Endothelial cell (in vitro differentiated cells): ENCODE measurements around the gene PTPRD. TPM values are rescaled to one million over a fixed set of nuclear protein-coding genes. Genes with fewer than 3 reads are reported as not detected.

Experiments used
- DNase-seq: peaks from one replicate; pipeline ENCODE4 v3.0.0; 2021; ENCODE audit warnings: low spot score
- H3K27ac Mint-ChIP-seq: one replicate; pipeline ENCODE4 v1.8.0; 2021; ENCODE audit warnings: mixed read lengths, inconsistent platforms; ENCODE audit not compliant: unreplicated experiment
- H3K27me3 Mint-ChIP-seq: one replicate; pipeline ENCODE4 v1.8.0; 2021; ENCODE audit warnings: mild to moderate bottlenecking, moderate library complexity, mixed read lengths, inconsistent platforms; ENCODE audit not compliant: unreplicated experiment
- H3K36me3 Mint-ChIP-seq: one replicate; pipeline ENCODE4 v1.8.0; 2021; ENCODE audit warnings: mild to moderate bottlenecking, low read depth, mixed read lengths, inconsistent platforms; ENCODE audit not compliant: unreplicated experiment
- H3K4me1 Mint-ChIP-seq: one replicate; pipeline ENCODE4 v1.8.0; 2021; ENCODE audit warnings: mild to moderate bottlenecking, mixed read lengths, inconsistent platforms; ENCODE audit not compliant: unreplicated experiment
- H3K4me3 Mint-ChIP-seq: one replicate; pipeline ENCODE4 v1.8.0; 2021; ENCODE audit warnings: mild to moderate bottlenecking, mixed read lengths, inconsistent platforms; ENCODE audit not compliant: unreplicated experiment
- H3K9me3 Mint-ChIP-seq: one replicate; pipeline ENCODE4 v1.8.0; 2021; ENCODE audit warnings: mixed read lengths, inconsistent platforms; ENCODE audit not compliant: unreplicated experiment
- total RNA-seq: library from RNA; stranded (reverse); fragmentation: NEBNext Ultra II Directional; extraction: Animal tissue kit (Norgen Biotek cat#: 25700); gene quantifications from one replicate; pipeline ENCODE4 v1.2.1, GENCODE V29; 2021; ENCODE audit not compliant: unreplicated experiment
- TF ChIP-seq, protein P1 (sequence below): fragments of 200-600 bp; sonication (generic); IDR thresholded peaks from one replicate; pipeline ENCODE4 v1.5.0; 2021; ENCODE audit warnings: antibody characterized with exemption; ENCODE audit not compliant: unreplicated experiment

PTPRD gene
- total RNA-seq, 1 donor from 2014 or later, result 47.8 TPM

DNA sequence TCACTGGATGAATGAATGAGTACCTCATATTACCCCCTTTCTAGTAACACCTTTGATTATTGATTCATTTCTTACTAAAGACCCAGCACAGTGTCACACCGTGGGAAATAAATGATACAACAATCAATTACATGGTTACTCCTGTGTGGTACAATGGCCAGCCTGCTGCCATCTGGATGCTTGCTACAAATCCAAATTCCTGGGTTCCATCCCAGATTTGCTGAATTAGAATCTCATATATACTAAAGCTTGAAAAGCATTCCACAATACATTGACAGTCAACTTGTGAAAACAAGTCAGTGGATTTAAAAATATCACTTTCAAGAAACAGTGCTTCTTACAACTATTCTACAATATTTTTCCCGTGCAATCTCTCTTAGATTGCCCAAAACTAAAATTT lies 989.3 kb downstream of the PTPRD start:
- H3K27me3 Mint-ChIP-seq, result no peaks in the 10 kb centered on the region
- H3K9me3 Mint-ChIP-seq, result no peaks in the 10 kb centered on the region
- H3K4me3 Mint-ChIP-seq, result no peak overlapping the region
- DNase-seq, result no peak
- TF ChIP-seq, protein P1, sequence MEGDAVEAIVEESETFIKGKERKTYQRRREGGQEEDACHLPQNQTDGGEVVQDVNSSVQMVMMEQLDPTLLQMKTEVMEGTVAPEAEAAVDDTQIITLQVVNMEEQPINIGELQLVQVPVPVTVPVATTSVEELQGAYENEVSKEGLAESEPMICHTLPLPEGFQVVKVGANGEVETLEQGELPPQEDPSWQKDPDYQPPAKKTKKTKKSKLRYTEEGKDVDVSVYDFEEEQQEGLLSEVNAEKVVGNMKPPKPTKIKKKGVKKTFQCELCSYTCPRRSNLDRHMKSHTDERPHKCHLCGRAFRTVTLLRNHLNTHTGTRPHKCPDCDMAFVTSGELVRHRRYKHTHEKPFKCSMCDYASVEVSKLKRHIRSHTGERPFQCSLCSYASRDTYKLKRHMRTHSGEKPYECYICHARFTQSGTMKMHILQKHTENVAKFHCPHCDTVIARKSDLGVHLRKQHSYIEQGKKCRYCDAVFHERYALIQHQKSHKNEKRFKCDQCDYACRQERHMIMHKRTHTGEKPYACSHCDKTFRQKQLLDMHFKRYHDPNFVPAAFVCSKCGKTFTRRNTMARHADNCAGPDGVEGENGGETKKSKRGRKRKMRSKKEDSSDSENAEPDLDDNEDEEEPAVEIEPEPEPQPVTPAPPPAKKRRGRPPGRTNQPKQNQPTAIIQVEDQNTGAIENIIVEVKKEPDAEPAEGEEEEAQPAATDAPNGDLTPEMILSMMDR, result no peak
- no peaks in the 10 kb centered on the region for H3K4me1 Mint-ChIP-seq
- no peaks in the 10 kb centered on the region for H3K36me3 Mint-ChIP-seq
- no peak overlapping the region for H3K27ac Mint-ChIP-seq

DNA sequence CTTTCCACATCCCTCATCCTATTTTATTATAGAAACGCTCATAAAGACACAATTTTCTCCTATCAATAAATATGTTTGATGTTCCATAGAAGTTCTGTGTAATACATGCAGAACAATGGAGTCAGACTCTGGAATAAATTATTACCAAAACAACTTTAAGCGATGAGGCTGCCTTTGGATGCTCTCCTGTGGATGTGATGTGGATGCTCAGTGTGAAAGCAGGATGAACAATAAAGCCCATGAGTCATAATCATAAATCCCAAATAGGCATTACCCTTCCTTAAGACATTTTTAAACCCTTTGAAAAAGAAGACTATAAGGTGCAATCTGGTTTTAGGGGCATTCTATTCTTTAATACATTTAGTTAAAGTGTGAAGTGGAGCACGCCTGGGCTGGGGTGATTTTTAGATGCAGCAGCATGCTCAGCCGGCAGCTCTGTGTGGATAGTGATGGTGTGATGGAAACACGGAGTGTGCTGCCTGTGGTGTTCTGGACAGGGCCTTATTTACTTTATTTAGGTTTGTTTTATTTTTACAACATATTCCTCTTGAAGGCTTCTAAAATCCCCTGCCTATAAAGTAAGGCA lies 991.4 kb downstream of the PTPRD start:
- Mint-ChIP-seq H3K27ac (no peak overlapping the region), H3K9me3 (no peaks in the 10 kb centered on the region), H3K27me3 (no peaks in the 10 kb centered on the region), H3K4me3 (no peak overlapping the region), H3K4me1 (no peaks in the 10 kb centered on the region), H3K36me3 (no peaks in the 10 kb centered on the region)
- DNase-seq, result no peak
- TF ChIP-seq, protein P1, result no peak

DNA sequence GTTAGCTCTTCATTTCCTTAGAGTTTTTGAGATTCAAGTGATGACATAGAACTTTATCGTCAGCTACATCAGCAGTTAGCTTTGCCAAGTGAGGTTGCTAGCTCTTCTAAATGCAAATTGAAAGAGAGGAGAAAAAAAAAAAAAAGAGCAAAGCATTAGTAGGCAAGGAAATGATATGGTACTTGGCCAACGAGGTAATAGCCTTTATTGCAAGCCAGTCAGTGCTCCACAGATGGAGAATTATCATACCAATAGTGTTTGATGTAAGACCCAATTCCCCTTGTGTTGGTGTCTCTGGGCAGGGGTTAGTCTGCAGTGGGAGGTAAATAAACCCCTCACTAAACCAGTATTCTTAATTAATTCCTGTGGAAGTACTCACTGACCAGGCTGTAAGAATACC lies 992.1 kb downstream of the PTPRD start:
- Mint-ChIP-seq H3K27me3 (no peaks in the 10 kb centered on the region), H3K36me3 (no peaks in the 10 kb centered on the region), H3K27ac (no peak overlapping the region), H3K4me3 (no peak overlapping the region), H3K4me1 (no peaks in the 10 kb centered on the region), H3K9me3 (no peaks in the 10 kb centered on the region)
- TF ChIP-seq, protein P1, result no peak
- DNase-seq, result no peak

DNA sequence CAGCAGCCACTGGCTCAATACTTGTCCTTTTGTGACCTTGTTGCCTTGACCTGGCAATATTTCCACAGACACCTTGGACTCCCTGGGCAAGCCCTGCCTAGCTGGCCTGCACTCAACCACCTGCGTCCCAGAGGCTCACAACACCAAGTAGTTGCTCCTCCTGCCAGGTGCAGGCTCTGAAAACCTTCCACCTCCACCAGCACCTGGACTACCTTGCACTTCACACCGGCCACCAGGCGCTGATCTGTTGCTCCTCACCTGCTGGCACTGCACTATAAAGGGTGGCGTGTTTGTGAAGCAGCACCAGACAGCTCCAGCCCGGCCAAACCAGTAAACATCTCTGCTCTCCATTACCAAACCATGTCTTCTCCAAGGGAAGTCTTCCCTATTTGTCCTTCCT lies 997.7 kb downstream of the PTPRD start:
- Mint-ChIP-seq H3K36me3 (no peaks in the 10 kb centered on the region), H3K4me1 (peaks cover 5% of the 10 kb centered on the region), H3K27ac (no peak overlapping the region), H3K27me3 (no peaks in the 10 kb centered on the region), H3K9me3 (no peaks in the 10 kb centered on the region), H3K4me3 (no peak overlapping the region)
- no peak for DNase-seq
- TF ChIP-seq, protein P1, result no peak

DNA sequence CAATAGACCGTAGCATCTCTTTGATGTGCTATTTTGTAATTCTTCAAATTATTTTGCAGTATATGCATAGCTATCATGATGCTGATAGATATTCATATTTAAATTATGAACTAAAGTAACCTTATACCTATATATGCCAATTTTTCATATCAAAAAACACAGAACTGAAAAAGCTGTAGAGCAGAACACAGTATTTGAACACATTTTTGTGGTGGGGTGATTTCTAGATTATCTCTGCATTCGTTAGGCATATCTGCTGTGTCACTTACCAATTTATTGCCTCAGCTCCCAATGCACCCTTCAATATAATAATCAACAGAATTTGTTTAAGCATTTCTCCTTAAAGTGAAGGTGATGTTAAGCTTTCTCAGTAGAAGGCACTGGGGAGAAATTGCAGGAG lies 998.2 kb downstream of the PTPRD start:
- Mint-ChIP-seq H3K4me1 (peaks cover 5% of the 10 kb centered on the region), H3K9me3 (no peaks in the 10 kb centered on the region), H3K36me3 (no peaks in the 10 kb centered on the region), H3K27me3 (no peaks in the 10 kb centered on the region), H3K27ac (no peak overlapping the region), H3K4me3 (no peak overlapping the region)
- TF ChIP-seq, protein P1, result no peak
- DNase-seq, result no peak
